ENCODE data around the gene NEMP2. TPM values are rescaled to one million over a fixed set of nuclear protein-coding genes. Genes with fewer than 3 reads are reported as not detected.

Gene NEMP2
- polyA plus RNA-seq, 1 donor from 2014 or later: 1.1 TPM

DNA sequence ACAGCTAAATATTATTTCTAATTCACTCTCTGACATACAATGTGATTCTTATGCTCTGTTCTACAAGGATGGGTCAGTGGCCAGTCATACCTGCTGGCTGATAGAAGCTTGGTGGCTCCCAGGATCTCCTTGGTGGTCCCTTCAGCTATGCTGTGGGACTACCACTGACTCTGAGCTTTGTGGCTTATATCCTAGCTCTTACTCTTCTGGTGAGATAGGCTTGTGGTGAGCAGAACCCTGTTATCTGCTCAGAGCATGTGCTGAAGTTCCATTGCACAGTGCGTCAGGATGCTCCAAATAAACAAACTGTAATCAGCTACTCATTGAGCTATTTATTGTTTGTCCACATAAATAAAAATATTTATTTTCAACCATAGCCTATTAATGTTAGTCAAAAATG, 74.6 kb downstream of the NEMP2 start:
- Histone ChIP-seq H3K27ac (ENCODE audit: low read length) (no peak overlapping the region), H3K36me3 (ENCODE audit: insufficient read depth, low read length) (no peaks in the 10 kb centered on the region), H3K27me3 (ENCODE audit: insufficient read depth, low read depth, low read length) (no peaks in the 10 kb centered on the region), H3K9me3 (ENCODE audit: low read length) (no peaks in the 10 kb centered on the region), H4K20me1 (ENCODE audit: insufficient read depth) (no peaks in the 10 kb centered on the region), H3K9ac (ENCODE audit: low read length) (no peak overlapping the region), H3K4me2 (ENCODE audit: low read length) (no peak overlapping the region), H3K4me3 (ENCODE audit: low read length) (no peak overlapping the region), H2AFZ (ENCODE audit: low read depth, low read length) (no peak overlapping the region), H3K79me2 (replicated peaks; ENCODE audit: insufficient read depth, low read length) (no peaks in the 10 kb centered on the region), H3F3A (ENCODE audit: insufficient read depth, low read length, poor library complexity, severe bottlenecking) (no peaks in the 10 kb centered on the region), H3K9me2 (ENCODE audit: insufficient read depth, low read length) (no peaks in the 10 kb centered on the region)
- no peak for TF ChIP-seq POLR2AphosphoS5 (IDR thresholded peaks at IDR 0.05)
- no peak for TF ChIP-seq EZH2 (IDR thresholded peaks at IDR 0.05; ENCODE audit: borderline replicate concordance, insufficient read depth, low read length, poor library complexity, severe bottlenecking)

GRCh38 chr2:190458352-190459107, 76.0 kb downstream of the NEMP2 start:
- no peaks in the 10 kb centered on the region for H3K9me2 ChIP-seq (ENCODE audit: insufficient read depth, low read length)
- H3K27ac ChIP-seq (ENCODE audit: low read length): no peak overlapping the region
- H3K27me3 ChIP-seq (ENCODE audit: insufficient read depth, low read depth, low read length): no peaks in the 10 kb centered on the region
- no peaks in the 10 kb centered on the region for H3K9me3 ChIP-seq (ENCODE audit: low read length)
- H3K4me2 ChIP-seq (ENCODE audit: low read length): no peak overlapping the region
- H4K20me1 ChIP-seq (ENCODE audit: insufficient read depth): no peaks in the 10 kb centered on the region
- no peaks in the 10 kb centered on the region for H3K79me2 ChIP-seq (replicated peaks; ENCODE audit: insufficient read depth, low read length)
- no peak overlapping the region for H2AFZ ChIP-seq (ENCODE audit: low read depth, low read length)
- no peak overlapping the region for H3K9ac ChIP-seq (ENCODE audit: low read length)
- no peaks in the 10 kb centered on the region for H3K36me3 ChIP-seq (ENCODE audit: insufficient read depth, low read length)
- TF ChIP-seq RAD21 (conservative IDR thresholded peaks at IDR 0.05): no peak
- no peak for TF ChIP-seq TAF1 (IDR thresholded peaks at IDR 0.05; ENCODE audit: low read depth)
- TF ChIP-seq MXI1 (conservative IDR thresholded peaks at IDR 0.05; ENCODE audit: poor library complexity, severe bottlenecking): no peak
- H3K4me3 ChIP-seq (ENCODE audit: low read length): no peak overlapping the region
- no peaks in the 10 kb centered on the region for H3F3A ChIP-seq (ENCODE audit: insufficient read depth, low read length, poor library complexity, severe bottlenecking)

DNA sequence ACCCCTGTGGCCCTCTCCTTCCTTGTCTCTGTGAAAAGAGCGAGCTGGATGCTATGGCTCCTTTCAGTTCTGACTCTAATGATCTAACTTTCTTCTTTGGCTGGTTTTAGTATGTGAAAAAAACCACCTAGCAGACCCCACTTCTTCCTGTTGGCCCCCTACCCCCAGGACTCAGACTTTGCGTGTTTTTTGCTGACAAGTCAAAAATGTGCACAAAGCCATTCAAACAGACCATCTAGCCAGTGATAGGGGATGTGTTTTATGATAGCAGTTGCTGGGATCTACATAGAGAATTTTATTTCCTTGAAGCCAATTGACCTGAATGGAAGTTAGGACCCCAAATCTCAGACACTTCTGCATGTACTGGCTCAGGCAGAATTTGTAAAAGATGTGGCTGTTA, 77.3 kb downstream of the NEMP2 start:
- H3K27ac ChIP-seq (ENCODE audit: low read length): no peak overlapping the region
- H3K36me3 ChIP-seq (ENCODE audit: insufficient read depth, low read length): no peaks in the 10 kb centered on the region

More for the DNA sequence above, 77.3 kb downstream of the NEMP2 start:
- no peaks in the 10 kb centered on the region for H3F3A ChIP-seq (ENCODE audit: insufficient read depth, low read length, poor library complexity, severe bottlenecking)
- H3K9ac ChIP-seq (ENCODE audit: low read length): no peak overlapping the region
- H3K27me3 ChIP-seq (ENCODE audit: insufficient read depth, low read depth, low read length): no peaks in the 10 kb centered on the region
- TF ChIP-seq REST (IDR thresholded peaks at IDR 0.05; ENCODE audit: borderline replicate concordance): no peak
- TF ChIP-seq RAD21 (conservative IDR thresholded peaks at IDR 0.05): no peak
- no peak for TF ChIP-seq EP300 (conservative IDR thresholded peaks at IDR 0.05; ENCODE audit: poor library complexity, severe bottlenecking)
- no peak for TF ChIP-seq MXI1 (conservative IDR thresholded peaks at IDR 0.05; ENCODE audit: poor library complexity, severe bottlenecking)
- TF ChIP-seq SMC3 (conservative IDR thresholded peaks at IDR 0.05; ENCODE audit: poor library complexity): no peak
- TF ChIP-seq CTCF (IDR thresholded peaks at IDR 0.05; ENCODE audit: poor library complexity, severe bottlenecking): no peak
- TF ChIP-seq POLR2AphosphoS5 (IDR thresholded peaks at IDR 0.05): no peak
- no peak for TF ChIP-seq TAF1 (IDR thresholded peaks at IDR 0.05; ENCODE audit: low read depth)
- no peak for TF ChIP-seq EZH2 (IDR thresholded peaks at IDR 0.05; ENCODE audit: borderline replicate concordance, insufficient read depth, low read length, poor library complexity, severe bottlenecking)
- no peaks in the 10 kb centered on the region for H3K79me2 ChIP-seq (replicated peaks; ENCODE audit: insufficient read depth, low read length)
- H3K4me2 ChIP-seq (ENCODE audit: low read length): no peak overlapping the region
- H3K4me3 ChIP-seq (ENCODE audit: low read length): no peak overlapping the region
- no peaks in the 10 kb centered on the region for H4K20me1 ChIP-seq (ENCODE audit: insufficient read depth)
- H2AFZ ChIP-seq (ENCODE audit: low read depth, low read length): no peak overlapping the region
- H3K9me3 ChIP-seq (ENCODE audit: low read length): no peaks in the 10 kb centered on the region
- no peaks in the 10 kb centered on the region for H3K9me2 ChIP-seq (ENCODE audit: insufficient read depth, low read length)
